ACHN (cell line): ENCODE results near the gene ACSM2B.
A peak's percentile ranks its signal among the peaks of the same experiment; 100 is the strongest.
"Not testable (repeated sequence)": the region's sequence is repeated elsewhere in the genome, so short reads cannot be mapped to it uniquely, and the experiment has no call there.

Experiments
- DNase-seq: peaks from one replicate; pipeline ENCODE4 v3.0.0-alpha.2; 2015
- in situ Hi-C: cut with HindIII; loops from 2 replicates; pipeline ENCODE4 v1.10.0; 2017; ENCODE audit warnings: low sequenced_read_pairs, low pct_ligation_motif_present, low pct_unique_long_range_greater_than_20kb

Gene ACSM2B, protein sequence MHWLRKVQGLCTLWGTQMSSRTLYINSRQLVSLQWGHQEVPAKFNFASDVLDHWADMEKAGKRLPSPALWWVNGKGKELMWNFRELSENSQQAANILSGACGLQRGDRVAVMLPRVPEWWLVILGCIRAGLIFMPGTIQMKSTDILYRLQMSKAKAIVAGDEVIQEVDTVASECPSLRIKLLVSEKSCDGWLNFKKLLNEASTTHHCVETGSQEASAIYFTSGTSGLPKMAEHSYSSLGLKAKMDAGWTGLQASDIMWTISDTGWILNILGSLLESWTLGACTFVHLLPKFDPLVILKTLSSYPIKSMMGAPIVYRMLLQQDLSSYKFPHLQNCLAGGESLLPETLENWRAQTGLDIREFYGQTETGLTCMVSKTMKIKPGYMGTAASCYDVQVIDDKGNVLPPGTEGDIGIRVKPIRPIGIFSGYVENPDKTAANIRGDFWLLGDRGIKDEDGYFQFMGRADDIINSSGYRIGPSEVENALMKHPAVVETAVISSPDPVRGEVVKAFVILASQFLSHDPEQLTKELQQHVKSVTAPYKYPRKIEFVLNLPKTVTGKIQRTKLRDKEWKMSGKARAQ

DNA sequence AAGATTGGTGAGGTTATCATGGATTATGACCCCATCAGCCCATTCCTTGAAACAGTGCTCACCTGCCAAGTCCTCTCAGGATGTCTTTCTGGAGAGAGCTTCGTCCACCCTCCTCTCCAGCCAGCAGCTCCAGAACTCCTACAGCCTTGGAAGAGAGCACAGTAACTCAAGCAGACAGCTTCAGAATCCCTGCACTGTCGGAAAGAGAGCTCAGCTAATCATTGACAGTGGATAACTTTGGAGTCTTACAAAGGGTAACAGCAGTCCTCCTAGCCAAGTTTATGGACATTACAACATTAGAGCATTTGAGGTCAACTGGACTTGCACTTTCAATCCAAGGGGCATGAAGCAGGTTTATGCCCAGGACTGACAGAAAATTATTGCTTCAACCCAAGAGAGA lies at the start of gene ACSM2B:
Gene ACSM2B, minus strand, starts transcription at position 223 of the 400 bp plus-strand sequence. CDS start 11,522 bp downstream, outside the sequence.
- in situ Hi-C loops, DNase-seq: not testable (repeated sequence)

DNA sequence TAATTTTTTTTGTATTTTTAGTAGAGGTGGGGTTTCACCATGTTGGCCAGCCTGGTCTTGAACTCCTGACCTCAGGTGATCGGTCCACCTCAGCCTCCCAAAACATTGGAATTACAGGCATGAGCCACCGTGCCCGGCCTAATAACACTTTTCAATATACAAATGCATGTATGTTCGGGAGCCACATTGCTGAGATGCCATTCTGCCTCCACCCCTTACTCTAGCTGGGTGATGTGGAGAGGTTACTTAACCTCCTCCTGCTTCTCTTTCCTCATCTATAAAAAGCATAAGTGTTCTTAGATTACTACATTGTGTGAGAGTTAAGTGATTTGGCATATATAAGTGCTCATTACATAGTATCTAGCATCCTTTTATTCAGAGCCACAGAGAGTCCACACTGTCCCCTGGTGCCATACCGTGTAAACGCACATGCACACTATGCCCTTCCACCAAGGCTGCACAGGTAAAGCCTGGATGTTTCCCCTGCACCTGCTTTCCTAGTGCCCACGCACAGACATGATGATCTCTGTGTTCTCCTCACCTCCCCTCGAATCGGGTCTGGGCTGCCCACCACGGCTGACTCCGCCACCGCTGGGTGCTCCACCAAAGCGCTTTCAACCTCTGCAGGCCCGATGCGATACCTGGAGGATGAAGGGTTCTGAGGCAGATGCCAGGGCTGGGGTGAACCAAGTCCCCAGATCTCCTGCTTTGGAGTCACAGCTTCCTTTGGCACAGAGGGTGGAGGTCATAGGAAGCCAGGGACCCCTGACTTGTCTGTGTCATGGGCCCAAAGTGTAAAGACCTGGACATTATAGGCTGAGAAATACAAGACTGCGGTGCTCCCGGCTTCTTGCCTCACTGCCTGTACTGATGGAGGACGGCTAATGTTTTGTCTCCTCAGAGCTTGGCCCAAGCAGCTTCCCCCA lies 49.0 kb upstream of the ACSM2B start:
- in situ Hi-C loops, result no loop called here
- DNase-seq, result no peak

DNA sequence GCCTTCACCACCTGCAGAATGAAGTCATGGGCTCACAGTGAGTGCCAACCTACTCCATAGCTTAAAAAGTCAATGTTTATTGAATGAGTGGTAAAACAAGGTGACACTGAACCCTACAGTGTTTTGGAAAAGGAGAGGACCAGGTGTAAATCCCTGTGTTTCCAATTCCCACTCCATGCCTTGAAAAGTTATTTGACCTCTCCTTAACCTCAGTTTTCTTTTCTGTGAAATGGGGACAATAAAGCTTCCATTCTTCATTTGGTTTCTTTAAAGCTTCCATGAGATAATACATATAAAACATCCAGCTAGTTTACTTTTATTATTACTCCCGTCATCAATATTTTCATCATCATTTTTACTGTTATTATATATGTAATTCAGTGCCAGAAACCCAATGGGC lies 48.0 kb upstream of the ACSM2B start:
- in situ Hi-C loops, result no loop called here
- no peak for DNase-seq

DNA sequence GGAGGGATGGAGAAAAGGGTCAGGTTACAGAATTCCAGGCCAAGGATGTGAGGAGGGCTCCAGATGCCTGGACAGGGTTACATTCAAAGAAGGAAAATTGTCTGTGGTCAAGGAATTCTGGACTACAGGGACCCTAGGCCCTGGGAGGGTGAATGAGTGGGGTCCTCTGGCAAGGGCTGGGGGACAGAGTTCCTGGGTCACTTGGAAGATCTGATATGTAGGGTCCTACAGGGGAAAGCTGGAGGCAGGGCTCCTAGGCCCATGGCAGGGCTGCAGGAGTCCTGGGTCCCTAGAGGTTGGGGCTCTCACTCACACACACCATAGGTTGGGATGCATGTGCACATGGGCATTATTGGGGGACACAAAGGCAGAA lies 46.3 kb upstream of the ACSM2B start:
- no peak for DNase-seq
- in situ Hi-C loops, result no loop called here

DNA sequence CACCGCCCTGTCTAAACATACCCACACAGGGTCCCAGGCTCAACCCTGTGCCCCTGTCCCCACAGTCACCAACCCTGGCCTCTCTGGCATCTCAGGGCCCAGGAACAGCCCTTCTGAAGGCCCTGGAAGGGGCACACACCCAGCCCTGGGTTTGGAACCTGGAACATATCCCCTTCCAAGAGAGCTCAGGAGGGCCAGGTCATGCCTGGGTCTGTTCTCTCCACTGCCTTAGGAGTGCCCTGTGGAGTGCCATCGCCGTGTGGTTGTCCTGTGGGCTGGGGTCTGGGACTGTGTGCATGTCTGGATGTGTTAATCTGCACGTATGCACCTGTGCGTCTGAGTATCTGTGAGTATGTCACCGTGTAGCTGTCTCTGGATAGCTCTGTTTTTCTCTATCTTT lies 45.2 kb upstream of the ACSM2B start:
- in situ Hi-C loops, result no loop called here
- no peak for DNase-seq

DNA sequence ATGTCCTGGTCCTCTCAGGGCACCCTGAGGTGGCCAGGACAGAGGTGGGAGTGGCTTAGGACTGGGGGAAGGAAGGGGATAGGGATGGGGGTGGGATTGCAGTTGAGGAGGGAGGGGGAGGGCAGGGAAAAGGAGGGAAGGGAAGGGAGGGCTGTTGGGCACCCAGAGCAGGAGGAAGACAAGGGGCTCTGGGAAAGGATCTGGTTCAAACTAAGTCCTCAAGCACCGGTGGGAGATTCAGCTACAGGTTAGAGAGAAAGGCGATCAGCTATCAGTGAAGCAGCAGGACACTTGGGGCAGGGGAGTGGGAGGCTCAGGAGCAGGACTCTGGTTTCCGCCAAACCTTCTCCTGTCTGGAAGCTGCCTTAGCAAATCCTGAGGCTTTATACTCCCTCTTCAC lies 44.6 kb upstream of the ACSM2B start:
- DNase-seq, result no peak
- in situ Hi-C loops, result no loop called here

DNA sequence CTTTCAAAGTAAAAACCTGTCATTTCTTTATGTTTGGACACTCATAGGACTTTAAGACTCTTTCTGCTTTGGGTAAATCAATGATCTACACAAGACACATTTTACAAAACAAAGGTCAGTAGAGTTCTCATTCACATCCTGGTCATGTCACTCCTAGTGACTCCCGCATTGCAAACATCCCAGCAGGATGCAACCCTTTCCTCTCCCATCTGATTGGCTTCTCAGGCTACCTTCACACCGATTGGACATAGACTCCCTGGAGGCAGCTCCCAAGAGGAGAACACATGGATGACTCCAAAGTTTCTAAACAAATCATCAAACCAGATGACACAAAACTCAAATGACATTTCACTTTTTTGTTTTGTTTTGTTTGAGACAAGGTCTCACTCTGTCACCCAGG lies 43.8 kb upstream of the ACSM2B start:
- DNase-seq, result no peak
- in situ Hi-C loops, result no loop called here

DNA sequence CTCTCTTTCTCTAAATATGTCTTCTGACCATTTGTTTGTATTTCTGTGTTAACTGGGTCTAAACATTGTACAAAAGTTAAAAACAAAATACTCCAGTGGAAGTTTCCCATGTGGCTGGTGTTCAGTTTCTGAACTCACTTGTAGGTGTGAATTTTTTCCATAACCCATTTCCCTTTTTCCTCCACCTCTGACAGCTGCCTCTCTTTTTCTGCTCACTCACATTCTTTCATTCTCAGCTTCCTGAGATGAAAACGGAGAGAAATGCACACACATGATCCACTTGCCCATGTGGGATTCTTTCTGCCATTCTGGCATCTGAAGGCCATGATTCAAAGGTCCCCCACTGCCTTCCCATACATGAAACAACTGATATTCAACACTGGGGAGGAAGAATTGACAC lies 41.1 kb upstream of the ACSM2B start:
- no peak for DNase-seq
- in situ Hi-C loops, result no loop called here

DNA sequence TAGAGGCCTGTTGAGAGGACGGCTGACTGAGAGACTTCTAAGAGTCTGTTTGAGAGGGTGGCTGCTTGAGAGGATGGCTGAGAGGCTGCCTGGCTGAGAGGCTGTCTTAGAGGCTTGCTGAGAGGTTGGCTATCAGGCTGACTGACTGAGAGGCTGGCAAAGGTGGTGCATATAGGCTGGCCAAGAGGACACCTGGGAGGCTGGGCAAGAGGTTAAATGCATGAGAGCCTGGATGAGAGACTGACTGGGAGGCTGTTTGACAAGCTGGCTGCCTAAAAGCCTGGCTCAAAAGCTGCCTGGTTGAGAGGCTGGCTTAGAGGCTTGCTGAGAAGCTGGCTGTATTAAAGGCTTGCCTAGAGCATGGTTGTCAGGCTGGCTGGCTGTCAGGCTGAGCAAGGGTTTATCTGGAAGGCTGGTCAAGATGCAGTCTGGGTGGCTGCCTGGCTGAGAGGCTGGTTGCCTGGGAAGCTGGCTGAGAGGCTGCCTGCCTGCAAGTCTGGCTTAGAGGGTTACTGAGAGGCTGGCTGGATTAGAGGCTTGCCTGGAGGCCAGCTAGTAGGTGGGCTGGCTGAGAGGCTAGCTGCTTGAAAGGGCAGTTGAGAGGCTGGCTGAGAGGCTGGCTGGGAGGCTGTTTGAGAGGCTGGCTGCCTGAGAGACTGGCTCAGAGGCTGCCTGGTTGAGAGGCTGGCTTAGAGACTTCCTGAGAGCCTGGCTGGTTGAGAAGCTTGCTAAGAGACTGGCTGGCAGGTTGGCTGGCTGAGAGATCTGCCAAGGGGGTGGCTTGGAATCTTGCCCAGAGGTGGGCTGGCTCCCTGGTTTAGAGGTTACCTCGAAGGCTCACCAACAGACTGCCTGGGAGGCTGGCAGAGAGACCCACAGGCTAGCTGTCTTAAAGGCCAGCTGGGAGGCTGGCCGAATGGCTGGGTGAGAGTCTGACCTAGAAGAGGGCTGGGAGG lies 38.3 kb upstream of the ACSM2B start:
- no peak for DNase-seq
- in situ Hi-C loops, result no loop called here

DNA sequence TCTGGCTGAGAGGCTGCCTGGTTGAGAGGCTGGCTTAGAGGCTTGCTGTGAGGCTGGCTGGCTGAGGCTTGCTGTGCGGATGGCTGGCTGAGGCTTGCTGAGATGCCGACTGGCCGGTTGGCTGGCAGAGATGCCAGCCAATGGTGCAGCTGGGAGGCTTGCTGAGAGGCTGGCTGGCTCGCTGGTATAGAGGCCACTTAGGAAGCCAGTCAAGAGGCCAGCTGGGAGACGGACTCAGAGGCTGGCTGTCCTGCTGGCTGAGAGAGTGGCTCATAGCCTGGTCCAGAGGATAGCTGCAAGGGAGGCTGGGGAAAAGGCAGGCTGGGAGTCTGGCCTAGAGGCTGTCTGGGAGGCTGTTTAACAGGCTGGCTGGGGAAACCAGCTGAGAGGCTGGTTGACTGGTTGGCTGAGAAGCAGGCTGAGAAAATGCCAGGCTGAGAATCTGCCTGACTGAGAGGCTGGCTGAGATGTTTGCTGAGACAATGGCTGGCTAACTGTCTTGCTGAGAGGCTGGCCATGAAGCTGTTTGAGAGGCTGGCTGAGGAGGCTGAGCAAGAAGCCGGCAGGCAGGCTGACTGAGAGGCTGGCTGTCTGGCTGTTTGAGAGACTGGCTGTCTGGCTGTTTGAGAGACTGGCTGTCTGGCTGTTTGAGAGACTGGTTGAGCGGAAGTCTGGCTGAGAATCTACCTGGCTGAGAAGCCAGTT lies 37.5 kb upstream of the ACSM2B start:
- in situ Hi-C loops, result no loop called here
- no peak for DNase-seq

DNA sequence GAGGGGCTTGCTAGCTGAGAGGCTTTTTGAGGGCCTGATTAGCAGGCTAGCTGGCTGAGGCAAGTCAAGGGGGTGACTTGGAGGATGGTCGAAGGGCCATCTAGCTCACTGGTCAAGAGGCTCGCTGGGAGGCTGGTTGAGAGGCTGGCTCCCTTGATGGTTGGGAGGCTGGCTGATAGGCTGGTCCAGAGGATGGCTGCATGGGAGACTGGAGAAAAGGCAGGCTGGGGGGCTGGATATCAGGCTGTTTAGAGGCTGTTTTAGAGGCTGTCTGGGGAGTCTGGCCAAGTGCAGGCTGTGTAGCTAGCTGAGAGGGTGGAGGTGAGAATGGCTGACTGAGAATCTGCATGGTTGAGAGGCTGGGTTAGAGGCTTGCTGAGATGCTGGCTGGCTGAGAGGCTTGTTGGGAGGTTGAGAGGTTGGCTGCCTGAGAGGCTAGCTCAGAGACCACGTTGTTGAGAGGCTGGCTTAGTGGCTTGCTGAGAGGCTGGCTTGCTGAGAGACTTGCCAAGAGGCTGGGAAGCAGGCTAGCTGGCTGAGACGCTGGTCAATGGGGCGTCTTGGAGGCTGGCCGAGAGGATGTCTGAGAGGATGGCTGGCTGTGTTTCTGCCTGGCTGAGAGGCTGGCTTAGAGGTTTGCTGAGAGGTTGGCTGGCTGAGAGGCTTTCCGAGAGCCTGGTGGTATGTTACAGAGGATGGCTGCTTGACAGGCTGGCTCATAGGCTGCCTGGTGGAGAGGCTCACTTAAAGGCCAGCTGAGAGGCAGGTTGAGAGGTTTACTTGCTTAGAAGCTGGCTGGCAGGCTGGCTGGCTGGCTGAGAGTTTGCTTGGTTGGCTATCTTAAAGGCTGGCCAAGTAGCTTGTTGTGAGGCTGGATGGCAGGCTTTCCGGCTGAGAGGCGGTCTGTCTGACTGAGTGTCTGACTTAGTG lies 36.6 kb upstream of the ACSM2B start:
- DNase-seq, result no peak
- in situ Hi-C loops, result no loop called here

DNA sequence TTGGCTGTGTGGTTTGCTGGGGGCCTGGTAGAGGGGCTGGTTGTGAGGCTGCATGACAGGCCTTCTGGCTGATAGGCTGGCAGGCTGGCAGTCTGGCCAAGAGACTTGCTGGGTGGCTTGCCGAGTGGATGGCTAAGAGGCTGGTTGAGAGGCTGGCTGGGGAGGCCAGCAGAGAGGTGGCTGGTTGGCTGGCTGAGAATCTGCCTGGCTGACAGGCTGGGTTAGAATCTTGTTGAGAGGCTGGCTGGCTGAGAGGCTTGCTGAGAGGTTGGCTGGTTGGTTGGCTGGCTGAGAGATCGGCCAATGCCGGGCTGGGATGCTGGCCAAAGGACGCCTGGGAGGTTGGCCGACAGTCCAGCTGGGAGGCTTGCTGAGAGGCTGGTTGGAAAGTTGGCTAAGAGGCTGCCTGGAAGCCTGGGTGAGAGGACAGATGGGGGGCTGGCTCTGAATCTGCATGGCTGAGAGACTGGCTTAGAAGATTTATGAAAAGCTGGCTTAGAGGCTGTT lies 35.9 kb upstream of the ACSM2B start:
- DNase-seq, result no peak
- in situ Hi-C loops, result no loop called here

DNA sequence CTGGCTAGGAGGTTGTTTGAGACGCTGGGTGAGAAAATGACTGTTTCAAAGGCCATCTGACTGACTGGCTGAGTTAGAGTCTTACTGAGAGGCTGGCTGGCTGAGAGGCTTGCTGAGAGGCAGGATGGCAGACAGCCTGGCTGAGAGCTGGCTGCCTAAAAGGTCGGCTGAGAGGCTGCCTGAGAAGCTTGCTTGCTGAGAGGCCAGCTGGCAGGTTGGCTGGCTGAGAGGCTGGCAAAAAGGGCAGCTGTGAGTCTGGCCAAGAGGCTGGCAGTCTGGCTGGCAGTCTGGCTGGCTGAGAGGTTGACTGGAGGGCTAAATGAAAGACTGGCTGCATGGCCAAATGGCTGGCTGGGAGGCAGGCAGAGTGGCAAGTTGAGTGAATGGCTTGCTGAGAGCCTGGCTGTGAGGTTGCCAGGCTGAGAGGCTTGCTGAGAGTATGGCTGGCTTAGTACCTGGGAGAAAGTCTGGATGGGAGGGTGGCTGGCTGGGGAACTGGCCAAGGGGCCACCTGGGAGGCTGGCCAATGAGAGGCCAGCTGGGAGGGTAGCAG lies 35.3 kb upstream of the ACSM2B start:
- in situ Hi-C loops, result no loop called here
- DNase-seq, result no peak

DNA sequence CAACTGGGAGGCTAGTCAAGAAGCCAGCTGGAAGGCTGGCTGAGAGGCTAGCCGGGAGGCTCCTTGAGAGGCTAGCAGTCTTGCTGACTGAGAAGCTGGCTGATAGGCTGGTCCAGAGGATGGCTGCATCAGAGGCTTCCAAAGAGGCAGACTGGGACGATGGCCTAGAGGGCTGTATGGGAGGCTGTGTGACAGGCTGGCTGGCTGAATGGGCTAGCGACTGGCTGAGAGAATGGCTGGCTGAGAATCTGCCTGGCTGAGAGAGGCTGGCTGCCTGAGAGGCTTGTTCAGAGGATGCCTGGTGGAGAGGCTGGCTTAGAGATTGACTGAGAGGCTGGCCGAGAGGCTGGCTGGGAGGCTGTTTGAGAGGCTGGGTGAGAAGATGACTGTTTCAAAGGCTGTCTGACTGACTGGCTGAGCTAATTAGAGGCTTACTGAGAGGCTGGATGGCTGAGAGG lies 34.8 kb upstream of the ACSM2B start:
- in situ Hi-C loops, result no loop called here
- no peak for DNase-seq

DNA sequence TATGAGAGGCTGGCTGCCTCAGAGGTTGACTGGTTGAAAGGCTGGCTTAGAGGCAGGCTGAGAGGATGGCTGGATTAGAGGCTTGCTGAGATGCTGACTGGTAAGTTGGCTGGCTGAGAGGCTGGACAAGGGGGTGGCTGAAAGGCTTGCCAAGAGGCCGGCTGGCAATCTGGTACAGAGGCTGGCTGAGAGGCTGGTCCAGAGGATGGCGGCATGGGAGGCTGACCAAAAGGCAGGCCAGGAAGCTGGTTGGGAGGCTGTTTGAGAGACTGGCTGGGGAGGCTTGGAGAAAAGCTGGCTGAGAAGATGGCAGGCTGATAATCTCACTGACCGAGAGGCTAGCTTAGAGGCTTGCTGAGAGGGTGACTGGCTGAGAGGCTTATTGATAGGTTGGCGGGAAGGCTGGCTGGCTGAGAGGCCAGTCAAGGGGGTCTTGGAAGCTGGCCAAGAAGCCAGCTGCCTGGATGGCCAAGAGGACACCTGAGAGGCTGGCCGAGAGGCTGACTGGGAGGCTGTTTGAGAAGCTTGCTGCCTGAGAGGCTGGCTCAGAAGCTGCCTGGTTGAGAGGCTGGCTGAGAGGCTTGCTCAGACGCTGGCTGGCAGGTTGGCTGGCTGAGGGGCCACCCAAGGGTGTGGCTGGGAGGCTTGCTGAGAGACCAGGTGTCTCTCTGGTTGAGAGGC lies 34.2 kb upstream of the ACSM2B start:
- in situ Hi-C loops, result no loop called here

DNA sequence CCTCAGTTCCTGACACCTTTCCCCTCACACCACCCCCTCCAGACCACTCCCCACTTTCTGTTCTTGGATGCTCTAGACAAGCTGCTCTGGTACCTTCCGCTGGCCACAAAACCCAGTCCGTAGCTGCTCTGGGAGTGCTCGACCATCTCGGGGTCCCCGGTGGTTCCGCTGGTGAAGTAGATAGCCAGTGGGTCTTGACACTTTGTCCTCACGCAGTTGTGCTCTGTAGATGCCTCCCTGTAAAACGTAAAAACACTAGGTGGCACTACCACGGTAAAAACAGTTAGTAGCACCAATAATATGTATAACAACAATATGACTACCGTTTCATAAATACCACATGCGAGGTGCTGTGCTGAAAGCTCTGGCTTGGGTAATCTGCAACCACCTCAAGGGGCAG lies 26.0 kb upstream of the ACSM2B start:
- DNase-seq, result peak; percentile 35
- in situ Hi-C loops, result not testable (repeated sequence)

More for the DNA sequence above, 34.2 kb upstream of the ACSM2B start:
- no peak for DNase-seq
